B cell (primary cell): Measurements from ENCODE around the gene BCDIN3D. TPM values are rescaled to one million over a fixed set of nuclear protein-coding genes. Genes with fewer than 3 reads are reported as not detected.
"Not testable (repeated sequence)": the region's sequence is repeated elsewhere in the genome, so short reads cannot be mapped to it uniquely, and the experiment has no call there.

Source experiments
- ATAC-seq: fragments of 200-7000 bp; cut with Tn5 transposase; one replicate; pipeline ENCODE4 v1.10.0; 2021; ENCODE audit warnings: low read depth, mild to moderate bottlenecking, moderate number of reproducible peaks, moderate library complexity
- CTCF ChIA-PET: fragments of 350-600 bp; sonication (Branson Sonifier 250); formaldehyde crosslinking; loops from one replicate; lab custom pipeline; 2021; ENCODE audit warnings: antibody characterized with exemption, inconsistent platforms; lab: Charles Lee
- POLR2A ChIA-PET: fragments of 350-600 bp; sonication (Branson Sonifier 250); formaldehyde crosslinking; loops from one replicate; lab custom pipeline; 2021; ENCODE audit warnings: antibody characterized with exemption; lab: Charles Lee
- DNase-seq: peaks from one replicate; pipeline ENCODE4 v3.0.0; 2013
- H2AFZ ChIP-seq: 2 replicates; pipeline ENCODE4 v1.6.1; 2012; ENCODE audit warnings: mild to moderate bottlenecking, low read depth, low read length; ENCODE audit not compliant: insufficient read depth, poor library complexity, severe bottlenecking
- H3K27ac ChIP-seq, 2 donors: 1 replicate in 1 of 2; 2 replicates in 1 of 2; pipeline ENCODE4 v1.5.1; 2012 to 2013; ENCODE audit warnings: low read length in 2 of 2, mild to moderate bottlenecking in 2 of 2, moderate library complexity in 1 of 2
- H3K27me3 ChIP-seq, 4 experiments: fragments of 200-600 bp in 1 of 4; sonication (generic) in 1 of 4; replicated peaks in 1 of 4; 1 replicate in 2 of 4; 2 replicates in 2 of 4; pipeline versions ENCODE4 v1.6.1 to v1.7.0; 2013 to 2016; ENCODE audit warnings: low read length in 3 of 4, mild to moderate bottlenecking in 2 of 4, mixed read lengths in 1 of 4, moderate library complexity in 1 of 4; ENCODE audit not compliant: insufficient read depth in 4 of 4, control insufficient read depth in 3 of 4; ENCODE audit errors: control extremely low read depth in 1 of 4
- H3K36me3 ChIP-seq, 2 experiments: replicated peaks in 1 of 2; 1 replicate in 1 of 2; 2 replicates in 1 of 2; pipeline versions ENCODE4 v1.6.1 to v1.7.1; 2013; ENCODE audit warnings: low read length in 1 of 2; ENCODE audit not compliant: insufficient read depth in 2 of 2, control insufficient read depth in 1 of 2; ENCODE audit errors: control extremely low read depth in 1 of 2, extremely low read depth in 1 of 2
- H3K4me1 ChIP-seq, 2 donors: fragments of 200-600 bp in 1 of 2; sonication (generic) in 1 of 2; 1 replicate in 1 of 2; 2 replicates in 1 of 2; pipeline versions ENCODE4 v1.5.1 to v1.6.1; 2013 to 2017; ENCODE audit warnings: low read length in 2 of 2; ENCODE audit not compliant: control insufficient read depth in 2 of 2, insufficient read depth in 2 of 2
- H3K4me2 ChIP-seq: replicated peaks from 2 replicates; pipeline ENCODE3; 2012; ENCODE audit warnings: mild to moderate bottlenecking, low read depth, low read length; ENCODE audit not compliant: poor library complexity, severe bottlenecking
- H3K4me3 ChIP-seq, 5 experiments: fragments of 200-600 bp in 1 of 5; sonication (generic) in 1 of 5; 1 replicate in 3 of 5; 2 replicates in 2 of 5; pipeline versions ENCODE4 v1.5.1 to v1.7.0; 2011 to 2016; ENCODE audit warnings: low read length in 4 of 5, mild to moderate bottlenecking in 4 of 5, low read depth in 2 of 5, control low read depth in 1 of 5, moderate library complexity in 1 of 5; ENCODE audit not compliant: insufficient read depth in 1 of 5; ENCODE audit errors: control extremely low read depth in 1 of 5, extremely low read depth in 1 of 5
- H3K79me2 ChIP-seq: fragments of 200-600 bp; sonication (generic); one replicate; pipeline ENCODE4 v1.6.0; 2016; ENCODE audit warnings: low read length; ENCODE audit not compliant: control insufficient read depth, insufficient read depth
- H3K9ac ChIP-seq: fragments of 200-600 bp; sonication (generic); 2 replicates; pipeline ENCODE4 v1.6.1; 2017; ENCODE audit warnings: mild to moderate bottlenecking, low read length, moderate library complexity
- H3K9me3 ChIP-seq, 3 donors: one replicate each; pipeline versions ENCODE4 v1.6.1 to v1.7.1; 2013; ENCODE audit warnings: low read length in 2 of 3; ENCODE audit not compliant: control insufficient read depth in 2 of 3, insufficient read depth in 1 of 3; ENCODE audit errors: control extremely low read depth in 1 of 3
- H4K20me1 ChIP-seq: 2 replicates; pipeline ENCODE4 v1.6.0; 2012; ENCODE audit warnings: mild to moderate bottlenecking, low read length; ENCODE audit not compliant: insufficient read depth, control insufficient read depth, poor library complexity, severe bottlenecking
- H3K27ac Mint-ChIP-seq: one replicate; pipeline ENCODE4 v1.8.0; 2021; ENCODE audit warnings: mixed read lengths
- H3K27me3 Mint-ChIP-seq: one replicate; pipeline ENCODE4 v1.8.0; 2021; ENCODE audit warnings: mixed read lengths
- H3K4me1 Mint-ChIP-seq: one replicate; pipeline ENCODE4 v1.8.0; 2021; ENCODE audit warnings: mixed read lengths
- H3K4me3 Mint-ChIP-seq: one replicate; pipeline ENCODE4 v1.8.0; 2021; ENCODE audit warnings: mixed read lengths
- H3K9me3 Mint-ChIP-seq: one replicate; pipeline ENCODE4 v1.8.0; 2022; ENCODE audit warnings: mixed read lengths; ENCODE audit not compliant: insufficient read depth
- EZH2 ChIP-seq: IDR thresholded peaks from 2 replicates; pipeline ENCODE4 v1.6.1; 2012; ENCODE audit warnings: borderline replicate concordance, low read depth, mild to moderate bottlenecking, moderate library complexity, low read length; ENCODE audit not compliant: insufficient read depth, poor library complexity, severe bottlenecking
- WGBS: methylation state at CpG from one replicate; pipeline ENCODE4 v1.1.5; 2013; ENCODE audit warnings: missing lambda C conversion rate; ENCODE audit not compliant: insufficient coverage; 5-methylcytosine and 5-hydroxymethylcytosine counted together
- intact Hi-C: fragments of 100-400 bp; cut with micrococcal nuclease; formaldehyde crosslinking; loops from one replicate; pipeline ENCODE4 v1.10.0; 2022
- polyA plus RNA-seq: library from polyadenylated mRNA; depleted of rRNA; stranded (reverse); fragments of >200 nt; gene quantifications from 2 replicates; pipeline ENCODE4 v1.2.3, GENCODE V29; 2012
- total RNA-seq, 2 donors: library from RNA; stranded (reverse); fragments of 120-200 nt in 1 of 2; gene quantifications; 1 replicate in 1 of 2; 2 replicates in 1 of 2; pipeline versions ENCODE4 v1.2.3 to v1.2.4, GENCODE V29; 2013 to 2022
- TF ChIP-seq, protein P1 (sequence below): fragments of 200-600 bp; IDR thresholded peaks from one replicate; pipeline ENCODE4 v1.8.0; 2022; ENCODE audit warnings: antibody characterized with exemption, mild to moderate bottlenecking

The BCDIN3D gene
- total and polyA plus RNA-seq, 2 donors (not counting 1 experiment from before 2014, with no cell fraction given): 2.0 to 17.4 TPM

DNA sequence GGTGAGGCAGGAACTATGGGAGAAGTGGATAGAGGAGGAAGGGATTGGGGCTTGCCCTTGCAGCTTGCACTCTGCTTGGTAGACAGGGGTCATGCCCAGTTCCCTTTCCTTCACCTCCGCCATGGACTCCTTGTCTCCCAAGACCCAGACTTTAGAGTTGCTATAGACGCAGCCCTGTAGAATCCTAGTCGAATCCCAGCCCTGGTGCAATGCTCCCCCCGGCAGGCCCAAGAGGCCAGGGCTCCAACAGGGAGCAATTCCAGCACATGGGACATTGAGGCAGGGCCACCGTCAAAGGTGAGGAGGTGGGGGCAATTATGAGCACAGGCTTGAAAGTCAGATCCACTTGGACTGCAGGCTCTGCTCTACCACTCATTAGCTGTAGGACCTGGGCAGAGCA lies 29.5 kb upstream of the BCDIN3D start:
- H2AFZ ChIP-seq: no peak overlapping the region
- Mint-ChIP-seq H3K9me3 (no peaks in the 10 kb centered on the region), H3K4me3 (no peak overlapping the region), H3K27ac (no peak overlapping the region), H3K27me3 (peaks cover 3% of the 10 kb centered on the region), H3K4me1 (no peaks in the 10 kb centered on the region)
- intact Hi-C loops: no loop called here
- 100% methylated on average over 5 of the region's 5 CpGs for WGBS
- no peaks in the 10 kb centered on the region for H3K4me1 ChIP-seq
- no peaks in the 10 kb centered on the region for H3K27me3 ChIP-seq
- H3K9ac ChIP-seq: no peak overlapping the region
- H3K36me3 ChIP-seq: no peaks in the 10 kb centered on the region
- no peak overlapping the region for H3K4me3 ChIP-seq
- no peaks in the 10 kb centered on the region for H3K79me2 ChIP-seq
- CTCF ChIA-PET: no interaction called here
- POLR2A ChIA-PET: no interaction called here
- DNase-seq (no peak), ATAC-seq (no peak)
- H3K27ac ChIP-seq: no peak overlapping the region
- H4K20me1 ChIP-seq: no peaks in the 10 kb centered on the region
- no peak overlapping the region for H3K4me2 ChIP-seq
- H3K9me3 ChIP-seq: no peaks in the 10 kb centered on the region
- TF ChIP-seq EZH2: no peak
- TF ChIP-seq, protein P1, sequence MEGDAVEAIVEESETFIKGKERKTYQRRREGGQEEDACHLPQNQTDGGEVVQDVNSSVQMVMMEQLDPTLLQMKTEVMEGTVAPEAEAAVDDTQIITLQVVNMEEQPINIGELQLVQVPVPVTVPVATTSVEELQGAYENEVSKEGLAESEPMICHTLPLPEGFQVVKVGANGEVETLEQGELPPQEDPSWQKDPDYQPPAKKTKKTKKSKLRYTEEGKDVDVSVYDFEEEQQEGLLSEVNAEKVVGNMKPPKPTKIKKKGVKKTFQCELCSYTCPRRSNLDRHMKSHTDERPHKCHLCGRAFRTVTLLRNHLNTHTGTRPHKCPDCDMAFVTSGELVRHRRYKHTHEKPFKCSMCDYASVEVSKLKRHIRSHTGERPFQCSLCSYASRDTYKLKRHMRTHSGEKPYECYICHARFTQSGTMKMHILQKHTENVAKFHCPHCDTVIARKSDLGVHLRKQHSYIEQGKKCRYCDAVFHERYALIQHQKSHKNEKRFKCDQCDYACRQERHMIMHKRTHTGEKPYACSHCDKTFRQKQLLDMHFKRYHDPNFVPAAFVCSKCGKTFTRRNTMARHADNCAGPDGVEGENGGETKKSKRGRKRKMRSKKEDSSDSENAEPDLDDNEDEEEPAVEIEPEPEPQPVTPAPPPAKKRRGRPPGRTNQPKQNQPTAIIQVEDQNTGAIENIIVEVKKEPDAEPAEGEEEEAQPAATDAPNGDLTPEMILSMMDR: no peak

DNA sequence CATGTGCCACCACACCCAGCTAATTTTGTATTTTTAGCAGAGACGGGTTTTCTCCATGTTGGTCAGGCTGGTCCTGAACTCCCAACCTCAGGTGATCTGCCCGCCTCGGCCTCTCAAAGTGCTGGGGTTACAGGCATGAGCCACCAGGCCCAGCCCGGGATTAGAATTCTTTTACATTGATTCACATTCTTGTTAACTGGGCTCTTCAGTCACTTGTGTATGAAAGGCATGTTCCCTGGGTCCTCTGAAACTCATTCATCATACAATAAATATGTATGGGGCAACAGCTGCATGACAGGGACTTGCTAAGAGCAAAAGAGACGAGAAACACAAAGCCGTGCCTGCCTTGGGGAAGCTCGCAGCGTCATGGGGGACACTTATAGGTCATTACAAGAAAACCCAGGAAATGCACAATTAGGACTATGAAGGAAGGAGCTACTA lies 28.9 kb upstream of the BCDIN3D start:
- H3K27me3 ChIP-seq, intact Hi-C loops, H3K4me3 Mint-ChIP-seq, DNase-seq, H3K27ac Mint-ChIP-seq, H3K4me2 ChIP-seq, H3K4me3 ChIP-seq, H3K27me3 Mint-ChIP-seq, H3K27ac ChIP-seq, H2AFZ ChIP-seq, H4K20me1 ChIP-seq, H3K9ac ChIP-seq, H3K4me1 ChIP-seq, CTCF ChIA-PET, H3K4me1 Mint-ChIP-seq, H3K79me2 ChIP-seq, H3K9me3 ChIP-seq, POLR2A ChIA-PET, ATAC-seq, H3K36me3 ChIP-seq, H3K9me3 Mint-ChIP-seq: not testable (repeated sequence)
- 99% methylated on average over 7 of the region's 8 CpGs for WGBS
